GM06990 (cell line): ENCODE results near the gene PXDC1.

ENCODE experiments used
- DNase-seq: peaks from one replicate; pipeline ENCODE4 v3.0.0-alpha.2; 2011; ENCODE audit not compliant: insufficient read length; ENCODE audit errors: extremely low read depth
- H3K27me3 ChIP-seq: replicated peaks from 2 replicates; pipeline ENCODE4 v1.6.0; 2011; ENCODE audit warnings: low read length; ENCODE audit not compliant: control insufficient read depth, insufficient read depth
- H3K36me3 ChIP-seq: 2 replicates; pipeline ENCODE4 v1.5.1; 2011; ENCODE audit warnings: low read length; ENCODE audit not compliant: control insufficient read depth, insufficient read depth
- H3K4me3 ChIP-seq: replicated peaks from 2 replicates; pipeline ENCODE4 v1.5.1; 2011; ENCODE audit warnings: low read depth, mild to moderate bottlenecking, control low read depth, low read length
- TF ChIP-seq, protein P1 (sequence below): IDR thresholded peaks from 2 replicates; pipeline ENCODE4 v1.5.1; 2011; ENCODE audit warnings: low read length, control low read depth, mild to moderate bottlenecking, inconsistent platforms; ENCODE audit not compliant: insufficient read depth, poor library complexity, severe bottlenecking

Gene PXDC1

DNA sequence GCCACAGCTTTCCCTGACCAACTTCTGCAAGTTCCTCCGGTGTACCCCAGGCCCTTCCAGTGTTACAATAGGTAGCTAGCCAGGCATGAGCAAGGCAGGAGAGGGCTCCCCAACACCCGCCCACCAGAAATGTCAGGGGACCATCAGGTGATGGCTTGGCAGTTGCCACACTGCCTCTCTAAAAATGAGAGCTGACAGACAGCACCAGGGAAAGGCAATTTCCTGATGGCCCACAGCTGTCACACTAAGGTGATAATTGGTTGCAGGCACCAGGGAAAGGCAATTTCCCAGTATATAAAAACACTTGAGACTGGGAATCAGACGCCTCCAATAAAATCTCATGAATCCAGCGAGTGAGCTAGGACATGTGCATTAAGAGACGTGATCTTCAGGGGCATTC is 49.9 kb downstream of the PXDC1 start:
- TF ChIP-seq, protein P1, sequence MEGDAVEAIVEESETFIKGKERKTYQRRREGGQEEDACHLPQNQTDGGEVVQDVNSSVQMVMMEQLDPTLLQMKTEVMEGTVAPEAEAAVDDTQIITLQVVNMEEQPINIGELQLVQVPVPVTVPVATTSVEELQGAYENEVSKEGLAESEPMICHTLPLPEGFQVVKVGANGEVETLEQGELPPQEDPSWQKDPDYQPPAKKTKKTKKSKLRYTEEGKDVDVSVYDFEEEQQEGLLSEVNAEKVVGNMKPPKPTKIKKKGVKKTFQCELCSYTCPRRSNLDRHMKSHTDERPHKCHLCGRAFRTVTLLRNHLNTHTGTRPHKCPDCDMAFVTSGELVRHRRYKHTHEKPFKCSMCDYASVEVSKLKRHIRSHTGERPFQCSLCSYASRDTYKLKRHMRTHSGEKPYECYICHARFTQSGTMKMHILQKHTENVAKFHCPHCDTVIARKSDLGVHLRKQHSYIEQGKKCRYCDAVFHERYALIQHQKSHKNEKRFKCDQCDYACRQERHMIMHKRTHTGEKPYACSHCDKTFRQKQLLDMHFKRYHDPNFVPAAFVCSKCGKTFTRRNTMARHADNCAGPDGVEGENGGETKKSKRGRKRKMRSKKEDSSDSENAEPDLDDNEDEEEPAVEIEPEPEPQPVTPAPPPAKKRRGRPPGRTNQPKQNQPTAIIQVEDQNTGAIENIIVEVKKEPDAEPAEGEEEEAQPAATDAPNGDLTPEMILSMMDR = no peak
- DNase-seq = no peak
- no peaks in the 10 kb centered on the region for H3K36me3 ChIP-seq
- H3K4me3 ChIP-seq = no peak overlapping the region
- H3K27me3 ChIP-seq = no peaks in the 10 kb centered on the region; the same call in 1 of the 2 replicates

DNA sequence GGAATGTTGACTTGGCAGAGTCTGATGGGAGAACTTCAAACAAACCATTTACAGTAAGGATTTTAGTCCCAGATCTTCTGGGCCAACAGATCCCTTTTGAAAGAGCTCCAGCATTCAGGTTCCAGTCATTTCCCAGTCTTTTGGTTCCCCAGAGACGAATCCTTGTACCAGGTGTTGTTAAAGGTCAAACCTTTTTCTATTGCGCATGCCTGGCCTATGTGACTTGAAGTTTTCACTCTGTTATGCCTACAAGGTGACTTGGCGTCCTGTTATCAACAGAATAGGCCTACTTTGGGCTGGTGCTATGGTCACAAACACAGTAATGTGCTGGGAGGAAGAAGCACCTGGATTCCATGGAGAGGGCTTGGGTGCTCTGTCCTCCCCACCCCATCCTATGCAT is 52.3 kb downstream of the PXDC1 start:
- no peaks in the 10 kb centered on the region; the same call in 1 of the 2 replicates for H3K27me3 ChIP-seq
- no peak overlapping the region for H3K4me3 ChIP-seq
- DNase-seq = no peak
- TF ChIP-seq, protein P1 = no peak
- no peaks in the 10 kb centered on the region for H3K36me3 ChIP-seq

DNA sequence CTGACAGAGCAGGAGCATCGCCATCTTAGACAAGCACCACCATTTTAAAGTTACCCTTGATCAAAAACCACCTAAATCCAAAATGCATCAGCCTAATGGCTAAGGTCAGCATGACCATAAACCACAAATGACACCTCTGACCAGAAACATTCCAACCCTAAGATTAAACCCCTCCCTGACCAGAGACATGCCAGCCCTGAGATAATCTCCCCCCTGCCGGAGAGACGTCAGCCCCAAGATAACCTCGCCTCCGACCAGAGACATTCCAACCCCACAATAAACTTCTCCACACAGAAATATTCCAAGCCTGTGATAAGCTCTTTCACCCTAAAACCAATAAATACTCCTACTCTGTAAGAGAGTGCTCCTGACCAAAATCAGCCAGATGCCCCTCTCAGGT is 53.5 kb downstream of the PXDC1 start:
- no peak overlapping the region for H3K4me3 ChIP-seq
- H3K36me3 ChIP-seq = no peaks in the 10 kb centered on the region
- DNase-seq = no peak

DNA sequence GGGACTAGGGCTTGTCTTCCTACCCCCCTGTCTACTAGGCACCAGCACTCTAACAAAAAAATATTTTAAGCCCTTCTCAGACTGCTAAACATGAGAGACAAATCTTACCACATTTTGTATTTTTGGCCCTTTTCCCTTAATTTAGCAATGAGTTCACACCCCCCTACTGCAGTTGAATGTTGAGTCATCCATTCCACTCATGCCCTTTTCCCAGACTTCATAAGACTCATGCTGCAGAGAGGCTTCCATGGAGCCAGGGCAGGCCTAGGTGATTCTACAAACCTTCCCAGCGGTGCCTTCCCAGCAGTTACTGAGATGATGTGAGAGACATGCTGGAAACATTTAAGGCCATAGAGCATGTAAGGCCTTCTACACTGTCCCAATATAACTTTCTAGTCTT is 53.9 kb downstream of the PXDC1 start:
- DNase-seq = no peak
- no peaks in the 10 kb centered on the region for H3K36me3 ChIP-seq
- TF ChIP-seq, protein P1 = no peak

More for the DNA sequence above, 53.5 kb downstream of the PXDC1 start:
- TF ChIP-seq, protein P1 = no peak
- H3K27me3 ChIP-seq = no peaks in the 10 kb centered on the region; the same call in 1 of the 2 replicates

DNA sequence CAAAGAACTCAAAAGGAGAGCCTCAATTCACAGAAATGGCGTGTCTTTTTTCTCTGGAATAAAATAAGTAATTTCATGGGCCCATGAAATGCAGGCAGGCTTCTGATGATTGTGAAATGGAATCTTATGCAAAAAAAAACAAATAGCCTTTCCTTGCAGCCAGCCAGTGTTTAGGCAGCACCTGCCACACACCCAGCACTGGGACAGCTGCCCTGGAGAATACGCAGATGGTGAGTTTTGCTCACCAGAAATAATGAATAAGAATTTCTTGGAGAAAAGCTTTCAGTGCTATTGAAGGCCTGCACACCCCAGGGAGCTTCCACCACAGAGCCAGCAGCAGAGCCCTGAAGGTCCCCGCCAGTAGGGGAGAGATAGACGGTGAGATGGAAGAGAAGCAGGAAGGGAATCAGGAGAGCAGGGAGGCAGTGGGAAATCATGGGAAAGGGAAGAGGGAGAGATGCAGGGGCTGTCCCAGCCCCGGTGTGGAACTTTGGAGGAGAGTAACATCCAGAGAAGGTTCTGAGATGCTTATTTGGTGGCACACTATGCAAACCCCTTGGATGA is 54.9 kb downstream of the PXDC1 start:
- Histone ChIP-seq H3K27me3 (no peaks in the 10 kb centered on the region; the same call in 1 of the 2 replicates), H3K4me3 (no peak overlapping the region), H3K36me3 (no peaks in the 10 kb centered on the region)
- no peak for DNase-seq
- TF ChIP-seq, protein P1 = no peak

More for the DNA sequence above, 53.9 kb downstream of the PXDC1 start:
- no peak overlapping the region for H3K4me3 ChIP-seq
- no peaks in the 10 kb centered on the region; the same call in 1 of the 2 replicates for H3K27me3 ChIP-seq
